LNCAP (cell line): ENCODE results near the gene STXBP2.

Source experiments
- TF ChIP-seq, protein P1 (sequence below): fragments of 450-650 bp; IDR thresholded peaks from 2 replicates; pipeline ENCODE4 v1.5.1; 2017; ENCODE audit warnings: mild to moderate bottlenecking

The STXBP2 gene

DNA sequence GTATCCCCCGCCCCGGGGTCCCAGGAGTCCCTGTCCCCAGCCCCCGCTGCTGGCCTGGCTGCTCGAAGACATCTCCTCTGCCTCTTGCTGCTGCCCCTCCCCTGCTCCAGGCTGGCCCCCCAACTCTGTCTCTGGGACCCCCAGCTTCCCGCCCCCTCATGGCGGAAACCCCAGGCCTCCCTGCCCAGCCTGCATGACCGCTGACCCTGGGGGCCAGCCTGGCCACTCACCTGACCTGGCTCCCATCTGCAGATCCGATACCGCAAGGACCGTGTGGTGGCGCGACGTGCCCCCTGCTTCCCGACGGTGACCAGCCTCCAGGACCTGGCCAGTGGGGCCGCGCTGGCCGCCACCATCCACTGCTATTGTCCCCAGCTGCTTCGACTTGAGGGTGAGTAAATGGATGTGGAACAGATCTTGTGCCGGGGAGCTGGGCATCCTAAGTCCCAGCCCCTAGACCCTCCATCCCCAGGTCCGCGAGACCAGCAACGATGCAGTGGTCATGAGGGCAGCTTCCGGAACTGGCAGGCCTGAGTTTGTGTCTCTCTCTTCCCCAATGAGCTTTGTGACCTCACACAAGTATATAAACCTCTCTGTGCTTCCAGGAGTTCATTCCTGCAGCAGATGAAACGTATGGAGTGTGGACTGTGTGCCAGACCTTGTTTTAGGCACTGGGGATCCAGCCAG lies 28.9 kb upstream of the STXBP2 start:
- TF ChIP-seq, protein P1, sequence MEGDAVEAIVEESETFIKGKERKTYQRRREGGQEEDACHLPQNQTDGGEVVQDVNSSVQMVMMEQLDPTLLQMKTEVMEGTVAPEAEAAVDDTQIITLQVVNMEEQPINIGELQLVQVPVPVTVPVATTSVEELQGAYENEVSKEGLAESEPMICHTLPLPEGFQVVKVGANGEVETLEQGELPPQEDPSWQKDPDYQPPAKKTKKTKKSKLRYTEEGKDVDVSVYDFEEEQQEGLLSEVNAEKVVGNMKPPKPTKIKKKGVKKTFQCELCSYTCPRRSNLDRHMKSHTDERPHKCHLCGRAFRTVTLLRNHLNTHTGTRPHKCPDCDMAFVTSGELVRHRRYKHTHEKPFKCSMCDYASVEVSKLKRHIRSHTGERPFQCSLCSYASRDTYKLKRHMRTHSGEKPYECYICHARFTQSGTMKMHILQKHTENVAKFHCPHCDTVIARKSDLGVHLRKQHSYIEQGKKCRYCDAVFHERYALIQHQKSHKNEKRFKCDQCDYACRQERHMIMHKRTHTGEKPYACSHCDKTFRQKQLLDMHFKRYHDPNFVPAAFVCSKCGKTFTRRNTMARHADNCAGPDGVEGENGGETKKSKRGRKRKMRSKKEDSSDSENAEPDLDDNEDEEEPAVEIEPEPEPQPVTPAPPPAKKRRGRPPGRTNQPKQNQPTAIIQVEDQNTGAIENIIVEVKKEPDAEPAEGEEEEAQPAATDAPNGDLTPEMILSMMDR: no peak

DNA sequence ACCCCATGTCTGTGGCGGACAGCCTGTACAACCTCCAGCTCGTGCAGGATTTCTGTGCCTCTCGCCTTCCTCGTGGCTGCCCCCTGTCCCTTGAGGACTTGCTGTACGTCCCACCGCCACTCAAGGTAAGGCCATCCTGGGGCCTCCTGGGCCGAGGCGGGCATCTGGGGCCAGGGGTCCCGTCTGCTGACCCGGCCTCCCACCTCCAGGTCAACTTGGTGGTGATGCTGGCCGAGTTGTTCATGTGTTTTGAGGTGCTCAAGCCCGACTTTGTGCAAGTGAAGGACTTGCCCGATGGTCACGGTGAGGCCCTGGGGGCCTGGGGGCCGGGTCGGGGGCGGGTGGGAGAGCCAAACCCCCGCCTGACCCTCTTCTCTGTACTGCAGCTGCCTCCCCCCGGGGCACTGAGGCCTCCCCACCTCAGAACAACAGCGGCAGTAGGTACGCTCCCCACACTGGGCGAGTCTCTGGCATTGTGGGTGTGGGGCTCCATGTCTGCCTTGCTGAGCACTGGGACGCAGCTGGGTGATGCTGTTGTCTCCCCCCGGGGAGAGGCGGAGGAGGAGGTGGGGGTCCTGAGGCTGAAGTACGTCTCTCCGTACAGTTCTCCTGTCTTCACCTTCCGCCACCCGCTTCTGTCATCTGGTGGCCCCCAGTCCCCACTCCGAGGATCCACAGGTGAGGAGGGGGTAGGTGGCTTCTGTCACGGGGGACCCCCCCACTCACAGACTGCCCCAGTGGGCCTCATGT lies 26.2 kb upstream of the STXBP2 start:
- TF ChIP-seq, protein P1: no peak

DNA sequence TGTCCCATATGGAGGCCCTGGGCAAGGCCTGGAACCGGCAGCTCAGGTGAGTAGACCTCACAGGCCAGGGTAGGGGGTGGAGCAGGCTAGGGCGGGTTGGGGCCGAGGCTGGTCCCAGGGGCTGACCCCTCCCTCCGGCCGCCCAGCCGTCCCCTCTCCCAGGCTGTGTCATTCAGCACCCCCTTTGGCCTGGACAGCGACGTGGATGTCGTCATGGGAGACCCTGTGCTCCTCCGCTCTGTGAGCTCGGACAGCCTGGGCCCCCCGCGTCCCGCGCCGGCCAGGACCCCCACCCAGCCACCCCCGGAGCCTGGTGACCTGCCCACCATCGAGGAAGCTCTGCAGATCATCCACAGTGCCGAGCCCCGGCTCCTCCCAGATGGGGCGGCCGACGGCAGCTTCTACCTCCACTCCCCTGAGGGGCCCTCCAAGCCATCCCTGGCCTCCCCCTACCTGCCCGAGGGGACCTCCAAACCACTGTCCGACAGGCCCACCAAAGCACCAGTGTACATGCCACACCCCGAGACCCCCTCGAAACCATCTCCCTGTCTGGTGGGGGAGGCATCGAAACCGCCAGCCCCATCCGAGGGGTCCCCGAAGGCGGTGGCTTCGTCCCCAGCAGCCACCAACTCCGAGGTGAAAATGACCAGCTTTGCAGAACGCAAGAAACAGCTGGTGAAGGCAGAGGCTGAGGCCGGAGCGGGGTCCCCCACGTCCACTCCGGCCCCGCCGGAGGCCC lies 25.2 kb upstream of the STXBP2 start:
- TF ChIP-seq, protein P1: no peak

DNA sequence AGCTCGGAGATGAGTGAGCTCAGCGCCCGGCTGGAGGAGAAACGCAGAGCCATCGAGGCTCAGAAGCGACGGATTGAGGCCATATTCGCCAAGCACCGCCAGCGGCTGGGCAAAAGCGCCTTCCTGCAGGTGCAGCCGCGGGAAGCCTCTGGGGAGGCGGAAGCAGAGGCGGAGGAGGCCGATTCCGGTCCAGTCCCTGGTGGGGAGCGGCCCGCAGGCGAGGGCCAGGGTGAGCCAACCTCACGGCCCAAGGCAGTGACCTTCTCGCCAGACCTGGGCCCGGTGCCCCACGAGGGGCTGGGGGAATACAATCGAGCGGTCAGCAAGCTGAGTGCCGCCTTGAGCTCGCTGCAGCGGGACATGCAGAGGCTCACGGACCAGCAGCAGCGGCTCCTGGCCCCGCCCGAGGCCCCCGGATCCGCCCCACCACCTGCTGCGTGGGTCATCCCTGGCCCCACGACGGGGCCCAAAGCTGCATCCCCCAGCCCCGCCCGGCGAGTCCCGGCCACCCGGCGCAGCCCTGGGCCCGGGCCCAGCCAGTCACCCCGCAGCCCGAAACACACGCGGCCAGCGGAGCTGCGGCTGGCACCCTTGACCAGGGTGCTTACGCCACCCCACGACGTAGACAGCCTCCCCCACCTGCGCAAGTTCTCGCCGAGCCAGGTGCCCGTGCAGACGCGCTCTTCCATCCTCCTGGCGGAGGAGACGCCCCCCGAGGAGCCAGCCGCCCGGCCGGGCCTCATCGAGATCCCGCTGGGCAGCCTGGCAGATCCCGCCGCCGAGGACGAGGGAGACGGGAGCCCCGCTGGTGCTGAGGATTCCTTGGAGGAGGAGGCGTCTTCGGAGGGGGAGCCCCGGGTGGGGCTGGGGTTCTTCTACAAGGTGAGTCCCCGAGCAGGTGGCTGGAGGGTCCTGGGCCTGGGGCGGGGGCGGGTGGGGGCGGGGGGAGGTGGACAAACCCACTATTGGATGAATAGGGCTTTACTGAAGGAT lies 24.3 kb upstream of the STXBP2 start:
- TF ChIP-seq, protein P1: no peak

DNA sequence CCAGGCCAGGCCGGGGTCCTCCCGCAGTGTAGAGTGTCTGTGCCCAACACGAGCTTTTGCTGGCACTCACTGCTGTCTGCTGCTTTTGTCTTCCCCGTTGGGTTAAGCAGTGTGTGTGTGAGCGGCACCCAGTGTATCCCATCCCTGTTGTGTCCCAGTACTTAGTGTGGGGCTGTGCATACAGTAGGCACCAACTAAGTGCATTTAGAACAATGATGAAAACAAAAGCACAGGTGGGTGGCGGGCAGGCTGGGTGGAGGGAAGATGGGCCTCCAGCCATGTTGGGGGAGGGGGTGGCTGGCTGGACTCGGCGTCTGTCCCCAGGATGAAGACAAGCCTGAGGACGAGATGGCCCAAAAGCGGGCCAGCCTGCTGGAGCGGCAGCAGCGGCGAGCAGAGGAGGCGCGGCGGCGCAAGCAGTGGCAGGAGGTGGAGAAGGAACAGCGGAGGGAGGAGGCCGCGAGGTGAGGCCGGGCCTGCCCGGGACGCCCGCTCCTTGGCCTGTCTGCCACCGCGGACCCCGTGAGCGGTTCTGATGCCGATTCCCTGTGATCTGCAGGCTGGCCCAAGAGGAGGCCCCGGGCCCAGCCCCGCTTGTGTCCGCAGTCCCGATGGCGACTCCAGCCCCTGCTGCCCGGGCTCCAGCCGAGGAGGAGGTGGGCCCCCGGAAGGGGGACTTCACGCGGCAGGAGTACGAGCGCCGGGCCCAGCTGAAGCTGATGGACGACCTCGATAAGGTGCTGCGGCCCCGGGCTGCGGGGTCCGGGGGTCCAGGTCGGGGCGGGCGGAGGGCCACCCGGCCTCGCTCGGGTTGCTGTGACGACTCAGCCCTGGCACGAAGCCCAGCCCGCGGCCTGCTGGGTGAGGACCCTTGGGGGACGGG lies 21.8 kb upstream of the STXBP2 start:
- TF ChIP-seq, protein P1: no peak

DNA sequence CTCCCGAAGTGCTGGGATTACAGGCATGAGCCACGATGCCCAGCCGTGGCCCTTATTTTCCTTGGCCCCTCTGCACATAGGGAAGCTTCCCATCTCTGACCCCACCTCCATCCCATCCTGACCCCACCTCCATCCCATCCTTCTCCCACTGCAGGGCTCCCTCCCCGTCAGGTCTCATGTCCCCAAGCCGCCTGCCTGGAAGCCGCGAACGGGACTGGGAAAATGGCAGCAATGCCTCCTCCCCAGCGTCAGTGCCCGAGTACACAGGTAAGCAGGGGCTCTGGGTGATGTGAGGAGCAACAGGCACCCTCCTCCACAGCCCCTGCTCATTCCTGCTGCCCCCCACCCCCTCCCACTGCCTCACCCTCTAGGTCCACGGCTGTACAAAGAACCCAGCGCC lies 19.7 kb upstream of the STXBP2 start:
- TF ChIP-seq, protein P1: no peak
